ENCODE data around the gene SPATA46. TPM values are rescaled to one million over a fixed set of nuclear protein-coding genes. Genes with fewer than 3 reads are reported as not detected.

SPATA46 gene
- total RNA-seq, 1 donor from 2014 or later, result not detected

DNA sequence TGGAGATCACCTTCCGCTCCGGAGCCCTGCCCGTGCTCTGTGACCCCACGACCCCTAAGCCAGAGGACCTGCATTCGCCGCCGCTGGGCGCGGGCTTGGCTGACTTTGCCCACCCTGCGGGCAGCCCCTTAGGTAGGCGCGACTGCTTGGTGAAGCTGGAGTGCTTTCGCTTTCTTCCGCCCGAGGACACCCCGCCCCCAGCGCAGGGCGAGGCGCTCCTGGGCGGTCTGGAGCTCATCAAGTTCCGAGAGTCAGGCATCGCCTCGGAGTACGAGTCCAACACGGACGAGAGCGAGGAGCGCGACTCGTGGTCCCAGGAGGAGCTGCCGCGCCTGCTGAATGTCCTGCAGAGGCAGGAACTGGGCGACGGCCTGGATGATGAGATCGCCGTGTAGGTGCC is 9.6 kb downstream of the SPATA46 start:
- TF ChIP-seq, protein P1, sequence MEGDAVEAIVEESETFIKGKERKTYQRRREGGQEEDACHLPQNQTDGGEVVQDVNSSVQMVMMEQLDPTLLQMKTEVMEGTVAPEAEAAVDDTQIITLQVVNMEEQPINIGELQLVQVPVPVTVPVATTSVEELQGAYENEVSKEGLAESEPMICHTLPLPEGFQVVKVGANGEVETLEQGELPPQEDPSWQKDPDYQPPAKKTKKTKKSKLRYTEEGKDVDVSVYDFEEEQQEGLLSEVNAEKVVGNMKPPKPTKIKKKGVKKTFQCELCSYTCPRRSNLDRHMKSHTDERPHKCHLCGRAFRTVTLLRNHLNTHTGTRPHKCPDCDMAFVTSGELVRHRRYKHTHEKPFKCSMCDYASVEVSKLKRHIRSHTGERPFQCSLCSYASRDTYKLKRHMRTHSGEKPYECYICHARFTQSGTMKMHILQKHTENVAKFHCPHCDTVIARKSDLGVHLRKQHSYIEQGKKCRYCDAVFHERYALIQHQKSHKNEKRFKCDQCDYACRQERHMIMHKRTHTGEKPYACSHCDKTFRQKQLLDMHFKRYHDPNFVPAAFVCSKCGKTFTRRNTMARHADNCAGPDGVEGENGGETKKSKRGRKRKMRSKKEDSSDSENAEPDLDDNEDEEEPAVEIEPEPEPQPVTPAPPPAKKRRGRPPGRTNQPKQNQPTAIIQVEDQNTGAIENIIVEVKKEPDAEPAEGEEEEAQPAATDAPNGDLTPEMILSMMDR (IDR thresholded peaks at IDR 0.05; ENCODE audit: borderline replicate concordance), result no peak
- Histone ChIP-seq H3K27me3 (ENCODE audit: low read depth) (no peaks in the 10 kb centered on the region), H3K4me1 (peaks cover under 1% of the 10 kb centered on the region), H3K9me3 (replicated peaks) (no peaks in the 10 kb centered on the region), H3K27ac (replicated peaks) (no peak overlapping the region), H3K36me3 (no peaks in the 10 kb centered on the region), H3K4me3 (peak overlapping the region; percentile 57)
- DNase-seq, result no peak
- intact Hi-C loops (cut with micrococcal nuclease), result no loop called here

DNA sequence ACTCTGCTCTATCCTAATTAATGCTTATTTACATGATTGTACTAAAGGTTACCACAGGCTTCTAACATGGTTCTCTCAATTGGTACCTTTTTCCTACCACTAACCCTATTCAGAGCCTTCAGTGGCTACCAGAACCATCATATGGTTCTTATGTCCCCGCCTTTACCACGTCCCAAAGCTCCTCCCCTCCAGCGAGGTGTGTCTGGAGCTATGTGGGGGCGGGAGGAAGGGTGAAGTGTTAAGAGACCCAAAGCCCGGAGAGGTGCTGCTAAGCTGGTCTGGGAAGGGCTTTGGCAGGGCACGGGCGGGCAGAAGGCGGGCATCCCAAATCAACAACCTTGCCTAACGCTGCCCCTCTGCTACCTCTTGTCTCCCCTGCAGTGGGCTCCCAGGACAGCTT is 10.0 kb downstream of the SPATA46 start:
- H3K27ac ChIP-seq (replicated peaks), result no peak overlapping the region
- no peak for DNase-seq
- no peaks in the 10 kb centered on the region for H3K36me3 ChIP-seq
- no peaks in the 10 kb centered on the region for H3K9me3 ChIP-seq (replicated peaks)
- peak overlapping the region; percentile 57 for H3K4me3 ChIP-seq
- intact Hi-C loops (cut with micrococcal nuclease), result no loop called here
- TF ChIP-seq, protein P1 (IDR thresholded peaks at IDR 0.05; ENCODE audit: borderline replicate concordance), result no peak
- no peaks in the 10 kb centered on the region for H3K4me1 ChIP-seq
- H3K27me3 ChIP-seq (ENCODE audit: low read depth), result no peaks in the 10 kb centered on the region

DNA sequence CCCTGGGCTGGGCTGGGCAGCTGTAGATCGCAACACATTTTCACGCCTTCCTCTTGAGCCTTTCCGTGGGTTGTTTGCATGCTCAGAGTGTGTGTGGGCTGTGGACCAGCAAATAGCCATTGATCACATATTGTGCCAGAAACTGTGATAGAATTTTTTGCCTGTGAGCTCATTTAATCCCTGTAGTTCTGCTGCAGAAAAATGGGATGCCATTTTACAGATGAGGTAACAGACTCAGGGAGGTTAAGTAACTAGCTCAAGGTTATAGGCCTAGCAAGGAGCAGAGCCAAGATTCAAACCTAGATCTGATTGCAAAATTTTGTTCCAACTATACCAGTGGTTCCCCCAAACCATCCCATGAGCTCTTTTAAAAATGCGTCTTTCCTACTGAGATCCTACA is 10.5 kb downstream of the SPATA46 start:
- intact Hi-C loops (cut with micrococcal nuclease), result no loop called here
- Histone ChIP-seq H3K27ac (replicated peaks) (no peak overlapping the region), H3K27me3 (ENCODE audit: low read depth) (no peaks in the 10 kb centered on the region), H3K4me3 (no peak overlapping the region), H3K9me3 (replicated peaks) (no peaks in the 10 kb centered on the region), H3K36me3 (no peaks in the 10 kb centered on the region), H3K4me1 (no peaks in the 10 kb centered on the region)
- TF ChIP-seq, protein P1 (IDR thresholded peaks at IDR 0.05; ENCODE audit: borderline replicate concordance), result no peak
- no peak for DNase-seq

DNA sequence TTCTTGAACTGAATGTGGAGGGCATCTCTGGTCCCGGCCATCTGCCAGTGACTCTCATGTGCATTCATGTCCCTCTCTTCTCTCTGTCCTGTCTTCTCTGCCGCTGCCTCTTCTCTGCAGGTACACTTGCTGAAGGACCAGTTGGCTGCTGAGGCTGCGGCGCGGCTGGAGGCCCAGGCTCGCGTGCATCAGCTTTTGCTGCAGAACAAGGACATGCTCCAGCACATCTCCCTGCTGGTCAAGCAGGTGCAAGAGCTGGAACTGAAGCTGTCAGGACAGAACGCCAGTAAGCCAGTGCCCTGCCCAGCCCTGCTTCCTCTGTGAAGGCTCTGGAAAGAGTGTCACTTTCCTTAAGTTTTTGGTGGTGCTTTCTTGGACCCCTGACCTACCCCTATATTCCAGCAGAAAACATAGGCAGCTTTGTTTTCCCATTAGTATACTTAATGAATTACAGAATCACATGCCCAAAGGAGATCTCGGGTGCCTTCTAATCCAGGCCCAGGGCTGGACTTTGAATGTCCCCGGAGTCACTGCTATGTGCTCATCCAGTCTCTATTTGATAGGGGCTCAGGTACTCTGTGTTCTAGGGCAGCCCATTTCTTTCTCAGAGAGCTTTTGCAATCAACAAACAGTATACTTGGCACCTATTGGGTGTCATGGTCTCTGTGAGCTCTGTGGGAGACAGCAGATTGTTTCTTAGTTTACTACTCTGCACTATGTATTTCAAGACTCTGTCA is 11.2 kb downstream of the SPATA46 start:
- H3K27me3 ChIP-seq (ENCODE audit: low read depth), result no peaks in the 10 kb centered on the region
- DNase-seq, result no peak
- H3K4me3 ChIP-seq, result no peak overlapping the region
- no peaks in the 10 kb centered on the region for H3K36me3 ChIP-seq
- H3K9me3 ChIP-seq (replicated peaks), result no peaks in the 10 kb centered on the region
- TF ChIP-seq, protein P1 (IDR thresholded peaks at IDR 0.05; ENCODE audit: borderline replicate concordance), result no peak
- intact Hi-C loops (cut with micrococcal nuclease), result no loop called here
- no peaks in the 10 kb centered on the region for H3K4me1 ChIP-seq
- no peak overlapping the region for H3K27ac ChIP-seq (replicated peaks)

DNA sequence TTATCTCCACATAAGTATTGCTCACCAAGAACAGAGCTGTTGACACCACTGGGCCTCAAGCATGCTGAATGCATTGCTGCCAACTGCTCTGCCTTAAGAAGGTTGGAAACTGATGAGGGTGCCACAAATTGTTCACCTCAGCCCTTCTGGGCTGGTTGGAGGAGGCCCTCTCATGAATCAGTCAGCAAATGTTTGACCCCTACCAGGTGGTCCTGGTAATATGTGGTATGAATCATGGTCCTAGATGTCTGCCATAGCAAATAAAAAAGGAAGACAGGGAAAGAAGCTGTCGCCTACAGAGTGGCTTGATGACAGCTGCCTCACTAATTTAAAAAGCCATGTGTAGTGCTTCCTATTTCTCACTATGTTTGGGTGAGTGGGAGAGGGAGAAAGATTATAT is 12.2 kb downstream of the SPATA46 start:
- intact Hi-C loops (cut with micrococcal nuclease), result no loop called here
- Histone ChIP-seq H3K27me3 (ENCODE audit: low read depth) (no peaks in the 10 kb centered on the region), H3K4me1 (no peaks in the 10 kb centered on the region), H3K27ac (replicated peaks) (no peak overlapping the region), H3K9me3 (replicated peaks) (no peaks in the 10 kb centered on the region), H3K36me3 (no peaks in the 10 kb centered on the region), H3K4me3 (no peak overlapping the region)
- no peak for DNase-seq
- TF ChIP-seq, protein P1 (IDR thresholded peaks at IDR 0.05; ENCODE audit: borderline replicate concordance), result no peak

All from left ventricle myocardium inferior (tissue), 1 donor.